H7 (cell line): ENCODE data around the gene GSK3A. TPM values are rescaled to one million over a fixed set of nuclear protein-coding genes. Genes with fewer than 3 reads are reported as not detected.
A peak's percentile ranks its signal among the peaks of the same experiment; 100 is the strongest.

ENCODE experiments used
- DNase-seq: peaks from one replicate; pipeline ENCODE4 v3.0.0; 2012
- H3K27me3 ChIP-seq: 2 replicates; pipeline ENCODE4 v1.6.0; 2011; ENCODE audit warnings: mild to moderate bottlenecking, low read length; ENCODE audit not compliant: control insufficient read depth, insufficient read depth
- H3K36me3 ChIP-seq: replicated peaks from 2 replicates; pipeline ENCODE4 v1.5.1; 2011; ENCODE audit warnings: low read length; ENCODE audit not compliant: control insufficient read depth, insufficient read depth
- H3K4me3 ChIP-seq: 2 replicates; pipeline ENCODE4 v1.5.1; 2011; ENCODE audit warnings: low read depth, mild to moderate bottlenecking, control low read depth, low read length, moderate library complexity; ENCODE audit not compliant: insufficient read depth
- total RNA-seq: library from RNA; depleted of rRNA; stranded (reverse); fragments of >200 nt; shearing (Covaris generic); gene quantifications from 2 replicates; pipeline ENCODE4 v1.2.3, GENCODE V29; 2014

Gene GSK3A
- total RNA-seq, 1 experiment from 2014 or later, result 40.4 TPM

- peaks cover 3% of the 10 kb centered on the region for H3K36me3 ChIP-seq
- H3K4me3 ChIP-seq, result no peak overlapping the region
- H3K27me3 ChIP-seq, result no peaks in the 10 kb centered on the region
- peak; percentile 64 for DNase-seq
Measured at GRCh38 chr19:42250666-42251531, 8.5 kb upstream of the GSK3A start.

- Histone ChIP-seq H3K4me3 (no peak overlapping the region), H3K27me3 (no peaks in the 10 kb centered on the region)
- DNase-seq, result no peak
Measured at GRCh38 chr19:42250183-42250665, 7.8 kb upstream of the GSK3A start.

GRCh38 chr19:42249769-42250168 is 7.4 kb upstream of the GSK3A start:
- Histone ChIP-seq H3K4me3 (no peak overlapping the region), H3K27me3 (no peaks in the 10 kb centered on the region), H3K36me3 (peaks cover 3% of the 10 kb centered on the region)
- DNase-seq, result no peak

More at GRCh38 chr19:42250183-42250665, 7.8 kb upstream of the GSK3A start:
- H3K36me3 ChIP-seq, result peaks cover 3% of the 10 kb centered on the region

- Histone ChIP-seq H3K4me3 (no peak overlapping the region), H3K27me3 (no peaks in the 10 kb centered on the region), H3K36me3 (peaks cover 3% of the 10 kb centered on the region)
- DNase-seq, result peak; percentile 55
Measured at GRCh38 chr19:42249149-42249750, 6.8 kb upstream of the GSK3A start.

DNA sequence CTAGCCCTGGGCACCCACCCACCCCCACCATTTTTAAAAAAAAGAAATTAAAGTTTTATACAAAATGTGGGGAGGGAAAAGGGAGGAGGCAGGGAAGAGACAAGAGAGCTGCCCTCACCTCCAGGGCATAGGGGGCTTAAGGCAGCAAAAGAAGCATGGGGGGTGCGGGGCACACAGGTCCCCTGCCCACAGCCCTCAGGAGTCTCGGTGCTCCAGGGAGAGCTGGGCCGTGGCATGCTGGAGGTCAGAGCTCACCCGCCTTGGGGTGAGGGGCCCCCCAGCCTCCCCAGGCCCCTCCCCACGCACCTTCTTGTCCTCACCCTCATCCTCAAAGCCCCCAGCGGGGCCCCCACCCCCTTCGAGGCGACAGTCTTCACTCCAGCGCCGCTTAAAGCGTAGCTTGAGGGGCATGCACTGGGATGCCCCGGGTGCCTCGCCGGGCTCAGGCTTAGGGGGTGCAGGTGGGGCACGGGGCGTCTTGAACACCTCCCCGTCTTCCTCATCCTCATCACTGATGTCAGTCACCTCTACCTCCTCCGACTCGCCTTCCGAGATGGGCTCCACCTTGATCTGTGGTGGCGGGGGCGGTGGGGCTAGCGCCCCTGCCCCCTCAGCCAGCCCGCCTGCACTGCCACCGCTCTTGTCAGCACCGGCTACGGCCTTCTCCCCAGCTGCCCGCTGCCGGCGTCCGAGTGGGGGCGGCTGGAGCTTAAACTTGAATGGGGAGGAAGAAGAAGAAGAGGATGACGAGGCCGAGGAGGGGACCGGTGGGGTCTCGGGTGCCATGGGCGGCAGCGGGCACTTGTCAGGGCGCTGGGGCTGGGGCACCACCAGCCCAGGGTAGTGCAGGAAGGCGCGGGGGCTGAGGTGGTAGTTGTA is 6.1 kb upstream of the GSK3A start:
- peaks cover 3% of the 10 kb centered on the region for H3K36me3 ChIP-seq
- H3K27me3 ChIP-seq, result no peaks in the 10 kb centered on the region
- DNase-seq, result peak; percentile 63
- H3K4me3 ChIP-seq, result no peak overlapping the region

GRCh38 chr19:42247640-42248199 is 5.3 kb upstream of the GSK3A start:
- DNase-seq, result peak; percentile 58

GRCh38 chr19:42246922-42247639 is 4.7 kb upstream of the GSK3A start:
- DNase-seq, result no peak
- Histone ChIP-seq H3K4me3 (no peak overlapping the region), H3K36me3 (peaks cover 3% of the 10 kb centered on the region), H3K27me3 (no peaks in the 10 kb centered on the region)

More at GRCh38 chr19:42247640-42248199, 5.3 kb upstream of the GSK3A start:
- Histone ChIP-seq H3K4me3 (no peak overlapping the region), H3K36me3 (peaks cover 3% of the 10 kb centered on the region), H3K27me3 (no peaks in the 10 kb centered on the region)

DNA sequence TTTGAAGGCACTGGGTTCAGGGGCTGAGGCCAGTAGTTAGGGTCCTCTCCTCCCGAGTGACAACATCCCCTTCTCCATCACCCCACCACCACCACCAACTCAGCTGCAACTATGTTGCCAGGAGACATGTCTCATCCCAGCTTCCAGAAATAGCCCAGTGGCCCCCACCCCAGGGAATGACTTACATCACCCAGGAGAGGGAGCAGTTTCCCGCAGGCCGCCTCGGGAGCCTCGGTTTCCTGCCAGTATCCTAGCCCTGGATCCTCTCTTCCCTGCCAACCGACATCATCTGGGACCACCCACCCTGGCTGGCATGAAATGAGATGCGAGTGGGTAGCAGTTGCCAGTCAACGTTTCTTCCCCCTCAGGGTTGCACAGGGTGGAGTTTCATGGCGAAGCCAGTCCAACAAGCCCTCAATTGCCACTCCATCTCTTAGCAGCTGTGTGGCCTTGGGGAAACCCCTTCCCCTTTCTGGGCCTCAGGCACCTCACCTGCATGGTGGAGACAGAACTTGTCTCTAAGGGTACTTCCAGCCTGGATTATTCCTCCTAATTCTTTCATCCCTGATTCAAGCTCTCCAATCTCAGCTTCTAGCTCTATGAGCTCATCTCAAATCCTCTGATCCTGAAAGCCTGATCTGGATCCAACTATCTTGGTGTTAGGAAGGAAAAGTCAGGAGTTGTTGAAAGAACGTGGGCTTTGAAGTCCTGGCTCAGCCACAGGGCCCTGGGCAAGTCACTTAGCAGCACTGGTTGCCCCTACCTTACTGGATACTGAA is 3.9 kb upstream of the GSK3A start:
- Histone ChIP-seq H3K36me3 (peaks cover 3% of the 10 kb centered on the region), H3K27me3 (no peaks in the 10 kb centered on the region), H3K4me3 (no peak overlapping the region)
- peak; percentile 90 for DNase-seq

DNA sequence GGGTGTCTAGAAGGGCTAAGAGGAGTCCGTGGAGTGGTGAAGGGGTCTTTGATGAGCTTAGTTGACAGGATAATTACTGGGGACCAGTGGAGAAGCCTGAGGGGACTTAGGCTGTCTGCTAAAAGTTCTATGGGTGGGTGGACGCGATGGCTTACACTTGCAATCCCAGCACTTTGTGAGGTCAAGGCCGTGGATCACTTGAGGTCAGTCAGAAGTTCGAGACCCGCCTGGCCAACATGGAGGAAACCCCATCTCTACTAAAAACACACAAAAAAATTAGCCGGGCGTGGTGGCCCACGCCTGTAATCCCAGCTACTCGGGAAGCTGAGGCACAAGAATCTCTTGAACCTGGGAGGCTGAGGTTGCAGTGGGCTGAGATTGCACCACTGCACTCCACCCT is 2.8 kb upstream of the GSK3A start:
- H3K36me3 ChIP-seq, result peaks cover 3% of the 10 kb centered on the region
- no peak for DNase-seq
- no peaks in the 10 kb centered on the region for H3K27me3 ChIP-seq
- H3K4me3 ChIP-seq, result no peak overlapping the region

GRCh38 chr19:42244347-42245220 is 2.2 kb upstream of the GSK3A start:
- no peaks in the 10 kb centered on the region for H3K27me3 ChIP-seq
- H3K4me3 ChIP-seq, result peak overlapping the region; percentile 57
- DNase-seq, result peak; percentile 90
- H3K36me3 ChIP-seq, result peaks cover 2% of the 10 kb centered on the region

DNA sequence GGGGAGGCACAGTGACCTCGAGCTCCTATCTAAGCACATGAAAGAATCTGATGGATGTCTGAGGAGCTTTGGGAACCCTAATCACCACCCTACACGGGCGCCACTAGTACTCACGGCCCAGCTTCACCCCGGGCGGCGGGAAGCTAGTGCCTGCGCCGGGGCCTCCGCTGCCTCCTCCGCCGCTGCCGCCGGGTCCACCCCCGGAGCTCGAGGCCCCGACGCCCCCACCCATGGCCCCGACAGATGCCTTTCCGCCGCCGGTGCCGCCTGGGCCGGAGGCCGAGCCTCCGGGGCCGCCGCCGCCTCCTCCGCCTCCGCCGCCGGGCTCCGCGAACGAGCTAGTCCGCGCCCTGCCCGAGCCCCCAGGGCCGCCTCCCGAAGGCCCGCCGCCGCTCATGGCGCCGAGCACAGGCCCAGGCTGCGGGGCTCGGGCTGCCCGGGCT is 312 bp downstream of the GSK3A start:
- Histone ChIP-seq H3K4me3 (peak overlapping the region; percentile 63), H3K27me3 (no peaks in the 10 kb centered on the region), H3K36me3 (peaks cover 2% of the 10 kb centered on the region)
- DNase-seq, result peak; percentile 73

GRCh38 chr19:42241279-42241678 is 1.1 kb downstream of the GSK3A start:
- H3K36me3 ChIP-seq, result peaks cover 5% of the 10 kb centered on the region

More at GRCh38 chr19:42241279-42241678, 1.1 kb downstream of the GSK3A start:
- no peak for DNase-seq
- Histone ChIP-seq H3K27me3 (no peaks in the 10 kb centered on the region), H3K4me3 (peak overlapping the region; percentile 63)
